Liver (tissue), 3 donors: Measurements from ENCODE around the gene GIMAP4.

Source experiments
- CTCF ChIP-seq: fragments of 150-350 bp; IDR thresholded peaks from 2 replicates; pipeline ENCODE4 v1.5.1; 2017; ENCODE audit warnings: improper control_type of control experiment, low read depth, low read length; ENCODE audit not compliant: missing input control
- JUND ChIP-seq, 2 donors: IDR thresholded peaks; 2 replicates each; pipeline ENCODE4 v1.6.1; 2016; ENCODE audit warnings: antibody characterized with exemption in 2 of 2
- REST ChIP-seq: IDR thresholded peaks from 2 replicates; pipeline ENCODE4 v1.6.1; 2016; ENCODE audit warnings: antibody characterized with exemption, mild to moderate bottlenecking
- TAF1 ChIP-seq: conservative IDR thresholded peaks from 2 replicates; pipeline ENCODE4 v1.6.1; 2016; ENCODE audit warnings: antibody characterized with exemption, mild to moderate bottlenecking
- YY1 ChIP-seq: IDR thresholded peaks from 2 replicates; pipeline ENCODE4 v1.6.1; 2016; ENCODE audit warnings: antibody characterized with exemption, mild to moderate bottlenecking
- donor health status: healthy.
- donor health status: healthy.

- TF ChIP-seq REST = no peak
- TF ChIP-seq CTCF = no peak
- TF ChIP-seq JUND (IDR thresholded peaks at IDR 0.05) = no peak
- TF ChIP-seq TAF1 = no peak
- no peak for TF ChIP-seq YY1
Measured at GRCh38 chr7:150519310-150519709, 47.9 kb upstream of the GIMAP4 start.
